Stimulated activated CD4-positive, alpha-beta T cell treated with anti-CD3 and anti-CD28 coated beads, Interleukin-15, amount 100 ng/mL, for 1 hour (primary cell): ENCODE data around the gene FOLR1.
"Not testable (repeated sequence)": the region's sequence is repeated elsewhere in the genome, so short reads cannot be mapped to it uniquely, and the experiment has no call there.

ENCODE experiments used
- DNase-seq, 2 donors: peaks; one replicate each; pipeline ENCODE4 v3.0.0-alpha.2; 2020; ENCODE audit warnings: low read depth in 1 of 2, low spot score in 1 of 2

FOLR1 gene

GRCh38 chr11:72191961-72192381 lies at the start of gene FOLR1:
Gene FOLR1, plus strand, starts transcription at chr11:72192140. Its CDS starts 34 bp downstream, at chr11:72192174.
- DNase-seq, result no peak

GRCh38 chr11:72142543-72142942 lies 49.4 kb upstream of the FOLR1 start:
- not testable (repeated sequence) for DNase-seq

GRCh38 chr11:72144807-72145565 lies 47.0 kb upstream of the FOLR1 start:
- DNase-seq, result no peak

- DNase-seq, result no peak
Measured at GRCh38 chr11:72146625-72147024, 45.3 kb upstream of the FOLR1 start.

GRCh38 chr11:72150882-72151281 lies 41.1 kb upstream of the FOLR1 start:
- no peak for DNase-seq

- DNase-seq, result not testable (repeated sequence)
Measured at GRCh38 chr11:72153874-72154273, 38.1 kb upstream of the FOLR1 start.

- no peak for DNase-seq
Measured at GRCh38 chr11:72154816-72155215, 37.1 kb upstream of the FOLR1 start.

- no peak for DNase-seq
Measured at GRCh38 chr11:72155751-72156150, 36.2 kb upstream of the FOLR1 start.

GRCh38 chr11:72157131-72157530 lies 34.8 kb upstream of the FOLR1 start:
- DNase-seq, result no peak

- no peak for DNase-seq
Measured at GRCh38 chr11:72160319-72160718, 31.6 kb upstream of the FOLR1 start.

GRCh38 chr11:72162891-72163492 lies 28.9 kb upstream of the FOLR1 start:
- DNase-seq, result no peak

- not testable (repeated sequence) for DNase-seq
Measured at GRCh38 chr11:72164187-72164586, 27.8 kb upstream of the FOLR1 start.

GRCh38 chr11:72169046-72169555 lies 22.8 kb upstream of the FOLR1 start:
- DNase-seq, result not testable (repeated sequence)

GRCh38 chr11:72169754-72170153 lies 22.2 kb upstream of the FOLR1 start:
- DNase-seq, result not testable (repeated sequence)

- not testable (repeated sequence) for DNase-seq
Measured at GRCh38 chr11:72172043-72172442, 19.9 kb upstream of the FOLR1 start.

- no peak for DNase-seq
Measured at GRCh38 chr11:72173291-72173690, 18.6 kb upstream of the FOLR1 start.

- DNase-seq, result no peak
Measured at GRCh38 chr11:72174302-72175070, 17.5 kb upstream of the FOLR1 start.

GRCh38 chr11:72177656-72178055 lies 14.3 kb upstream of the FOLR1 start:
- DNase-seq, result no peak

GRCh38 chr11:72179049-72179803 lies 12.7 kb upstream of the FOLR1 start:
- no peak for DNase-seq

GRCh38 chr11:72179804-72180396 lies 12.0 kb upstream of the FOLR1 start:
- DNase-seq, result no peak
